PC-3 (cell line): ENCODE data around the gene FUT8. TPM values are rescaled to one million over a fixed set of nuclear protein-coding genes. Genes with fewer than 3 reads are reported as not detected.
"Not testable (repeated sequence)": the region's sequence is repeated elsewhere in the genome, so short reads cannot be mapped to it uniquely, and the experiment has no call there.

Experiments
- ATAC-seq: fragments of 200-7000 bp; cut with Tn5 transposase; 2 replicates; pipeline ENCODE4 v1.9.1; 2020; ENCODE audit warnings: mild to moderate bottlenecking, moderate library complexity
- BruUV-seq: library from RNA; stranded (reverse); fragments of 400-500 nt; replicated peaks from 2 replicates; lab custom pipeline; 2021; lab: Mats Ljungman, UMichigan
- CTCF ChIA-PET: fragments of 300-600 bp; sonication (Branson Sonifier 250); formaldehyde crosslinking; loops from one replicate; lab custom pipeline; 2022; ENCODE audit warnings: antibody characterized with exemption; lab: Charles Lee
- POLR2A ChIA-PET: fragments of 300-600 bp; sonication (Branson Sonifier 250); formaldehyde crosslinking; loops from one replicate; lab custom pipeline; 2022; ENCODE audit warnings: antibody characterized with exemption; ENCODE audit not compliant: unreplicated experiment; lab: Charles Lee
- DNase-seq: peaks from one replicate; pipeline ENCODE4 v3.0.0-alpha.2; 2015
- H2AFZ ChIP-seq: fragments of 300-600 bp; sonication (generic); 2 replicates; pipeline ENCODE4 v1.6.0; 2016; ENCODE audit warnings: antibody characterized with exemption, low read length
- H3F3A ChIP-seq: fragments of 300-600 bp; sonication (generic); one replicate; pipeline ENCODE4 v1.6.0; 2017; ENCODE audit warnings: antibody characterized with exemption, low read length, control low read depth, mild to moderate bottlenecking; ENCODE audit not compliant: unreplicated experiment
- H3K27ac ChIP-seq: fragments of 300-600 bp; sonication (generic); 2 replicates; pipeline ENCODE4 v1.5.1; 2016; ENCODE audit warnings: mild to moderate bottlenecking, low read length
- H3K27me3 ChIP-seq: fragments of 300-600 bp; sonication (generic); 2 replicates; pipeline ENCODE4 v1.6.1; 2016; ENCODE audit warnings: low read length, mixed read lengths
- H3K36me3 ChIP-seq: fragments of 300-600 bp; sonication (generic); 2 replicates; pipeline ENCODE4 v1.6.1; 2016; ENCODE audit warnings: low read depth, mixed run types, low read length, mixed read lengths
- H3K4me1 ChIP-seq: fragments of 300-600 bp; sonication (generic); 2 replicates; pipeline ENCODE4 v1.5.1; 2016; ENCODE audit warnings: low read length; ENCODE audit not compliant: insufficient read depth
- H3K4me2 ChIP-seq: fragments of 300-600 bp; sonication (generic); 2 replicates; pipeline ENCODE4 v1.6.0; 2016; ENCODE audit warnings: low read length
- H3K4me3 ChIP-seq: fragments of 300-600 bp; sonication (generic); 2 replicates; pipeline ENCODE4 v1.5.1; 2016; ENCODE audit warnings: mild to moderate bottlenecking, low read length, mixed read lengths
- H3K79me2 ChIP-seq: fragments of 300-600 bp; sonication (generic); 2 replicates; pipeline ENCODE4 v1.6.1; 2017; ENCODE audit warnings: low read length, mixed read lengths
- H3K9ac ChIP-seq: fragments of 300-600 bp; sonication (generic); 2 replicates; pipeline ENCODE4 v1.6.0; 2016; ENCODE audit warnings: mild to moderate bottlenecking, low read length
- H3K9me2 ChIP-seq: fragments of 300-600 bp; sonication (generic); replicated peaks from 2 replicates; pipeline ENCODE4 v1.6.1; 2016; ENCODE audit warnings: mixed run types, low read length, mixed read lengths
- H3K9me3 ChIP-seq: fragments of 300-600 bp; sonication (generic); 2 replicates; pipeline ENCODE4 v1.6.1; 2016; ENCODE audit warnings: low read length, mixed read lengths
- H4K20me1 ChIP-seq: fragments of 300-600 bp; sonication (generic); 2 replicates; pipeline ENCODE4 v1.6.1; 2016; ENCODE audit warnings: low read length, mixed read lengths
- EZH2 ChIP-seq: fragments of 300-600 bp; sonication (generic); IDR thresholded peaks from one replicate; pipeline ENCODE4 v1.6.1; 2017; ENCODE audit warnings: antibody characterized with exemption, mild to moderate bottlenecking, low read length; ENCODE audit not compliant: unreplicated experiment
- EZH2phosphoT487 ChIP-seq: fragments of 300-600 bp; sonication (generic); IDR thresholded peaks from 2 replicates; pipeline ENCODE4 v1.6.1; 2018; ENCODE audit warnings: mild to moderate bottlenecking, antibody characterized with exemption, low read length, borderline replicate concordance
- intact Hi-C: fragments of 100-400 bp; cut with micrococcal nuclease; formaldehyde crosslinking; loops from 2 replicates; pipeline ENCODE4 v1.9.0; 2023
- total RNA-seq: library from RNA; depleted of rRNA; stranded (reverse); fragments of >200 nt; gene quantifications from 2 replicates; pipeline ENCODE4 v1.2.3, GENCODE V29; 2014
- TF ChIP-seq, protein P1 (sequence below): fragments of 300-600 bp; sonication (generic); conservative IDR thresholded peaks from 2 replicates; pipeline ENCODE4 v1.5.1; 2017; ENCODE audit warnings: antibody characterized with exemption, low read depth, mild to moderate bottlenecking, low read length

Gene FUT8
- total RNA-seq, 1 experiment from 2014 or later: 132 TPM

DNA sequence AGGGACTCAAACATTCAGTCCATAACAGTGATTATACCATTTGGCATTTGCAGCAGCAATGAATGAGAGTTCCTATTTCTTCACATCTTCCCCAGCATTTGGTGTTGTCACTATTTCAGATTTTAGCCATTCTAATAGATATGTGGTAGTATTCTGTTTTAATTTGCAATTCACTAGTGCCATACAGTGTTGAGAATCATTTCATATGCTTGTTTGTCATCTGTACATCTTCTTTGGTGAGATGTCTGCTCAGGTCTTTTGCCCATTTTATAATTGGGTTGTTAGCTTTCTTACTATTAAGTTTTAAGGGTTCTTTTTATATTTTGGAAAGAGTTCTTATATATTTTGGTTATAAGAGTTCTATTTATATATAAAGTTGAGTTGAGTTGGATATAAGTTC, 276.5 kb downstream of the FUT8 start:
- no peaks in the 10 kb centered on the region for H3F3A ChIP-seq
- no TSS peak for BruUV-seq
- CTCF ChIA-PET: no interaction called here

DNA sequence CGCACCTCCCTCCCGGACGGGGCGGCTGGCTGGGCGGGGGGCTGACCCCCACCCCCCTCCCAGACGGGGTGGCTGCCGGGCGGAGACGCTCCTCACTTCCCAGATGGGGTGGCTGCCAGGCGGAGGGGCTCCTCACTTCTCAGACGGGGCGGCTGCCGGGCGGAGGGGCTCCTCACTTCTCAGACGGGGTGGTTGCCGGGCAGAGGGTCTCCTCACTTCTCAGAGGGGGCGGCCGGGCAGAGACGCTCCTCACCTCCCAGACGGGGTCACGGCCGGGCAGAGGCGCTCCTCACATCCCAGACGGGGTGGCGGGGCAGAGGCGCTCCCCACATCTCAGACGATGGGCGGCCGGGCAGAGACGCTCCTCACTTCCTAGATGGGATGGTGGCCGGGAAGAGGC, 280.0 kb downstream of the FUT8 start:
- H2AFZ ChIP-seq, H3K4me2 ChIP-seq, ATAC-seq, CTCF ChIA-PET, H3K9me2 ChIP-seq, intact Hi-C loops, H4K20me1 ChIP-seq, H3F3A ChIP-seq, H3K4me3 ChIP-seq, POLR2A ChIA-PET, H3K9me3 ChIP-seq, H3K79me2 ChIP-seq, H3K27me3 ChIP-seq, H3K9ac ChIP-seq, BruUV-seq, H3K4me1 ChIP-seq, DNase-seq, H3K27ac ChIP-seq: not testable (repeated sequence)
- H3K36me3 ChIP-seq: peaks cover 11% of the 10 kb centered on the region; the same call in 1 of the 2 replicates

More for the DNA sequence above, 276.5 kb downstream of the FUT8 start:
- Histone ChIP-seq H3K4me2 (no peak overlapping the region), H2AFZ (no peak overlapping the region), H3K79me2 (no peaks in the 10 kb centered on the region), H3K27me3 (no peaks in the 10 kb centered on the region), H3K9me3 (no peaks in the 10 kb centered on the region), H4K20me1 (no peaks in the 10 kb centered on the region), H3K4me3 (no peak overlapping the region), H3K36me3 (peaks cover 13% of the 10 kb centered on the region), H3K27ac (no peak overlapping the region), H3K9me2 (no peaks in the 10 kb centered on the region), H3K4me1 (no peaks in the 10 kb centered on the region), H3K9ac (no peak overlapping the region)
- TF ChIP-seq, protein P1, sequence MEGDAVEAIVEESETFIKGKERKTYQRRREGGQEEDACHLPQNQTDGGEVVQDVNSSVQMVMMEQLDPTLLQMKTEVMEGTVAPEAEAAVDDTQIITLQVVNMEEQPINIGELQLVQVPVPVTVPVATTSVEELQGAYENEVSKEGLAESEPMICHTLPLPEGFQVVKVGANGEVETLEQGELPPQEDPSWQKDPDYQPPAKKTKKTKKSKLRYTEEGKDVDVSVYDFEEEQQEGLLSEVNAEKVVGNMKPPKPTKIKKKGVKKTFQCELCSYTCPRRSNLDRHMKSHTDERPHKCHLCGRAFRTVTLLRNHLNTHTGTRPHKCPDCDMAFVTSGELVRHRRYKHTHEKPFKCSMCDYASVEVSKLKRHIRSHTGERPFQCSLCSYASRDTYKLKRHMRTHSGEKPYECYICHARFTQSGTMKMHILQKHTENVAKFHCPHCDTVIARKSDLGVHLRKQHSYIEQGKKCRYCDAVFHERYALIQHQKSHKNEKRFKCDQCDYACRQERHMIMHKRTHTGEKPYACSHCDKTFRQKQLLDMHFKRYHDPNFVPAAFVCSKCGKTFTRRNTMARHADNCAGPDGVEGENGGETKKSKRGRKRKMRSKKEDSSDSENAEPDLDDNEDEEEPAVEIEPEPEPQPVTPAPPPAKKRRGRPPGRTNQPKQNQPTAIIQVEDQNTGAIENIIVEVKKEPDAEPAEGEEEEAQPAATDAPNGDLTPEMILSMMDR: no peak
- no peak for TF ChIP-seq EZH2phosphoT487
- POLR2A ChIA-PET: no interaction called here
- intact Hi-C loops: no loop called here
- DNase-seq: no peak
- no peak for ATAC-seq

DNA sequence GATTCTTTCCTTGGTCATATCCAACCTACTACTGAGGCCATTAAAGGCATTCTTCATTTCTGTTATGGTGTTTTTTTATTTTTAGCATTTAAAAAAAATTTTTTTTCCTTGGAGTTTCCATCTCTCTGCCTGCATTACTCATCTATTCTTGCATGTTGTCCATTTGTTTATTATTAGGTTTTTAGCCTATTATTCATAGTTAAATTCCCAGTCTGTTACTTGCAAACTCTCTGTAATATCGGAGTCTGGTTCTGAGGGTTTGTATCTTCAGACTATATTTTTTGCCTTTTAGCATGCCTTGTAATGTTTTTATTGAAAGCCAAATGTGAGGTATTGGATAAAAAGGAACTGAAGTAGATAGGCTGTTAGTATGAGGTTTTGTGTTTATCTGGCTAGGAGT, 284.3 kb downstream of the FUT8 start:
- H3K4me1 ChIP-seq: no peaks in the 10 kb centered on the region
- no peaks in the 10 kb centered on the region for H3K27me3 ChIP-seq
- H3K79me2 ChIP-seq: no peaks in the 10 kb centered on the region; the same call in 1 of the 2 replicates
- no peak for ATAC-seq
- DNase-seq: no peak
- H2AFZ ChIP-seq: no peak overlapping the region
- CTCF ChIA-PET: no interaction called here
- no peak overlapping the region for H3K9ac ChIP-seq
- H3K9me3 ChIP-seq: no peaks in the 10 kb centered on the region
- intact Hi-C loops: no loop called here
- TF ChIP-seq EZH2: no peak
- TF ChIP-seq EZH2phosphoT487: no peak
- TF ChIP-seq, protein P1: no peak
- 0 out of 2 replicates have a peak, but pooled peaks cover 4% of the 10 kb centered on the region for H3K36me3 ChIP-seq
- peaks cover 12% of the 10 kb centered on the region for H4K20me1 ChIP-seq
- no peak overlapping the region for H3K4me3 ChIP-seq
- H3F3A ChIP-seq: no peaks in the 10 kb centered on the region
- no peak overlapping the region for H3K27ac ChIP-seq
- no peaks in the 10 kb centered on the region for H3K9me2 ChIP-seq
- POLR2A ChIA-PET: interaction anchor here (0.7 kb wide), 1 partner anchor 238 kb away, joined by 4 read pairs; no protein-coding TSS in a partner anchor
- H3K4me2 ChIP-seq: no peak overlapping the region
- BruUV-seq: no TSS peak
